Thymus (tissue), 2 donors: ENCODE results near the gene PAQR5. TPM values are rescaled to one million over a fixed set of nuclear protein-coding genes. Genes with fewer than 3 reads are reported as not detected.

Experiments
- polyA plus RNA-seq: library from polyadenylated mRNA; stranded (reverse); fragments of 200-250 nt; gene quantifications from one replicate; pipeline ENCODE4 v1.2.3, GENCODE V29; 2013
- total RNA-seq: library from RNA; stranded (reverse); fragments of 120-200 nt; gene quantifications from one replicate; pipeline ENCODE4 v1.2.4, GENCODE V29; 2013
- donor health status: healthy.

Gene PAQR5
- total and polyA plus RNA-seq, 2 donors, result 0.14 to 0.25 TPM

Other genes with a start within 250 kb of the PAQR5 start
- 12.8 TPM for gene GLCE, start 138.3 kb upstream of the PAQR5 start, total RNA-seq
- 7.3 TPM for gene GLCE, start 138.3 kb upstream of the PAQR5 start, polyA plus RNA-seq
- gene KIF23, start 115.4 kb downstream of the PAQR5 start, total RNA-seq, result 31.4 TPM
- 2.9 TPM for gene KIF23, start 115.4 kb downstream of the PAQR5 start, polyA plus RNA-seq
- 883 TPM for gene RPLP1, start 153.9 kb downstream of the PAQR5 start, total RNA-seq
- gene RPLP1, start 153.9 kb downstream of the PAQR5 start, polyA plus RNA-seq, result 2,341 TPM